Thyroid gland (tissue), 4 donors: ENCODE measurements around the gene ODAD2. TPM values are rescaled to one million over a fixed set of nuclear protein-coding genes. Genes with fewer than 3 reads are reported as not detected.

ENCODE experiments used
- DNase-seq, 2 donors: peaks; one replicate each; pipeline ENCODE4 v3.0.0-alpha.2; 2019
- H3K27ac ChIP-seq, 3 donors: fragments of 200-600 bp; sonication (generic); 1 replicate in 2 of 3; 2 replicates in 1 of 3; pipeline ENCODE4 v1.5.1; 2016 to 2019; ENCODE audit warnings: mild to moderate bottlenecking in 1 of 3, moderate library complexity in 1 of 3
- H3K27me3 ChIP-seq: fragments of 200-600 bp; sonication (generic); one replicate; pipeline ENCODE4 v1.5.1; 2019
- H3K36me3 ChIP-seq, 2 donors: fragments of 200-600 bp; sonication (generic); one replicate each; pipeline ENCODE4 v1.5.1; 2016 to 2019
- H3K4me1 ChIP-seq, 2 donors: fragments of 200-600 bp; sonication (generic); one replicate each; pipeline ENCODE4 v1.5.1; 2017 to 2019
- H3K4me3 ChIP-seq, 3 donors: fragments of 200-600 bp; sonication (generic); replicated peaks in 1 of 3; 1 replicate in 2 of 3; 2 replicates in 1 of 3; pipeline ENCODE4 v1.5.1; 2016; ENCODE audit warnings: mild to moderate bottlenecking in 1 of 3
- H3K9me3 ChIP-seq: fragments of 200-600 bp; sonication (generic); one replicate; pipeline ENCODE4 v1.5.1; 2017
- POLR2A ChIP-seq, 2 donors: fragments of 450-650 bp; IDR thresholded peaks; one replicate each; pipeline ENCODE4 v1.6.1; 2017; ENCODE audit warnings: antibody characterized with exemption in 2 of 2, mild to moderate bottlenecking in 2 of 2, moderate library complexity in 1 of 2
- WGBS, 2 donors: methylation state at CpG; one replicate each; pipeline ENCODE4 v1.1.5; 2017; 5-methylcytosine and 5-hydroxymethylcytosine counted together
- intact Hi-C: fragments of 100-400 bp; cut with DNase I; formaldehyde crosslinking; loops from one replicate; pipeline ENCODE4 v1.15.1; 2023
- total RNA-seq, 4 donors: library from RNA; depleted of rRNA; stranded (reverse); fragments of >200 nt; gene quantifications; one replicate each; pipeline ENCODE4 v1.2.3, GENCODE V29; 2016
- TF ChIP-seq, protein P1 (sequence below), 6 experiments: fragments of 200-600 bp in 3 of 6; fragments of 450-650 bp in 3 of 6; sonication (generic) in 3 of 6; IDR thresholded peaks; one replicate each; pipeline ENCODE4 v1.5.1; 2016 to 2019; ENCODE audit warnings: antibody characterized with exemption in 6 of 6, mild to moderate bottlenecking in 2 of 6, inconsistent platforms in 1 of 6, moderate library complexity in 1 of 6

Gene ODAD2
- total RNA-seq, 4 donors from 2014 or later = 0.11 to 0.50 TPM; not detected in 2

DNA sequence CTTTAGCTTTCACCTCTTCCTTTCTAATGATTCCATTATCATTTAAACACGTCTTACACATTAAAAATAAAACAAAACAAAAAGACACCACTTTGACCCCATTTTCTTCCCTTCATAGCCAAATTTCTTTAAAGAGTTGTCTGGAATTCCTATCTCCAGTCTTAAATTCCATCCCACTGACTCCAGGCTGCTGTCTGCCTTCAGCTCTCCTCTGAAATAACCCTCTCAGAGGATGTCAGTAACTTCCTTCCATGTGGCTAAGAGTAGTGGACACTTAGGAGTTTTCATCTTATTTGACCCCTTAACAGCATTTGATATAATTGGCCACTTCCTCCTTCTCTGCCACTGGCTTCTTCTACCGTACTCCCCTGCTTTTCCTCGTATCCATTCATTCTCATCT, 183.6 kb downstream of the ODAD2 start:
- Histone ChIP-seq H3K27ac (no peak overlapping the region), H3K4me1 (peaks cover 3 to 9% of the 10 kb centered on the region in 2 donors), H3K36me3 (no peaks in the 10 kb centered on the region), H3K4me3 (no peak overlapping the region), H3K27me3 (no peaks in the 10 kb centered on the region), H3K9me3 (no peaks in the 10 kb centered on the region)
- intact Hi-C loops = no loop called here
- TF ChIP-seq, protein P1, sequence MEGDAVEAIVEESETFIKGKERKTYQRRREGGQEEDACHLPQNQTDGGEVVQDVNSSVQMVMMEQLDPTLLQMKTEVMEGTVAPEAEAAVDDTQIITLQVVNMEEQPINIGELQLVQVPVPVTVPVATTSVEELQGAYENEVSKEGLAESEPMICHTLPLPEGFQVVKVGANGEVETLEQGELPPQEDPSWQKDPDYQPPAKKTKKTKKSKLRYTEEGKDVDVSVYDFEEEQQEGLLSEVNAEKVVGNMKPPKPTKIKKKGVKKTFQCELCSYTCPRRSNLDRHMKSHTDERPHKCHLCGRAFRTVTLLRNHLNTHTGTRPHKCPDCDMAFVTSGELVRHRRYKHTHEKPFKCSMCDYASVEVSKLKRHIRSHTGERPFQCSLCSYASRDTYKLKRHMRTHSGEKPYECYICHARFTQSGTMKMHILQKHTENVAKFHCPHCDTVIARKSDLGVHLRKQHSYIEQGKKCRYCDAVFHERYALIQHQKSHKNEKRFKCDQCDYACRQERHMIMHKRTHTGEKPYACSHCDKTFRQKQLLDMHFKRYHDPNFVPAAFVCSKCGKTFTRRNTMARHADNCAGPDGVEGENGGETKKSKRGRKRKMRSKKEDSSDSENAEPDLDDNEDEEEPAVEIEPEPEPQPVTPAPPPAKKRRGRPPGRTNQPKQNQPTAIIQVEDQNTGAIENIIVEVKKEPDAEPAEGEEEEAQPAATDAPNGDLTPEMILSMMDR (IDR thresholded peaks at IDR 0.05) = no peak
- DNase-seq = no peak
- WGBS, 2 donors = 76 to 79% methylated on average over 3 of the region's 3 CpGs

DNA sequence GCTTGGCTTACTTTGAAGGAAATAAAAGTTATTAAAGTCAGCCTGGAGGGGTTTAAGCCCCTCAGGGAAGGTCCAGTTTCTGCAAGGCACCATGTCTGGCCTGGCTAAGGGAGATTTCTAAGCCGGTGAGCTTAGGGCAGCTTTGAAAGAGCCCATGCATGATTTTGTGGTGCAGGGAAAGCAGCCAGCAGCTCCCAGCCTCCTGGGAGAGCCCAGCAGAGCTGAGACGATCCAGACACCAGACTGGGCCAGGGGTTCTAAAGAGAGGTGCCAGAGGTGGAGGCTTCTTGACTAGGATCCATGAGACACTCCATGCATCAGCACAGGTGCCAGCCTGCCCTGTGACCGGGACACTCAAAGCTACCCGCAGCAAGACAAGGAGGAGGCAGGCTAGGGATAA, 193.7 kb downstream of the ODAD2 start:
- Histone ChIP-seq H3K9me3 (no peaks in the 10 kb centered on the region), H3K36me3 (no peaks in the 10 kb centered on the region), H3K4me1 (no peaks in the 10 kb centered on the region), H3K4me3 (no peak overlapping the region), H3K27me3 (no peaks in the 10 kb centered on the region), H3K27ac (no peak overlapping the region)
- no peak for DNase-seq
- 57 to 86% methylated on average over 3 to 4 of the region's 4 CpGs for WGBS, 2 donors
- intact Hi-C loops = no loop called here
- no peak for TF ChIP-seq POLR2A (IDR thresholded peaks at IDR 0.05)
- TF ChIP-seq, protein P1 (IDR thresholded peaks at IDR 0.05) = no peak

DNA sequence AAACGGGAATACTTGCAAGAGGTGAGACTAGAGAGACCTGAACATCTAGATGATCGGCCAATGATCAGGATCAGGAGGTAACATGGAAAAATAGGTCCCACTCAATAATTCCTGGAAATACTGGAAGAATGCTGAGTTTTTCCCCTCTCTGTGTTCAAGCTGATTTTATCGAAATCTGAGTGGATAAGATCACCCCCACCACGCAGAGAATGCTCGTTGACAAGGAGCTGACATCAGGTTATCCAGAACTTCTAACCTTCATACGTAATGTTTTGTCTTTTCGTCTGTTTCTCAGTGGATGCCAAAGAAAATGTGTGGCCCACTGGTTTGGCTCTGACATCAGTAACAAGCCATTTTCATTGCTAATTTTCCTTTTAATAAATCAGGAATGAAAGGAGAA, 194.7 kb downstream of the ODAD2 start:
- WGBS, 2 donors = 80 to 81% methylated on average over 7 of the region's 7 CpGs
- H3K4me1 ChIP-seq = no peaks in the 10 kb centered on the region
- H3K27ac ChIP-seq = no peak overlapping the region
- H3K4me3 ChIP-seq = no peak overlapping the region
- no peak for DNase-seq
- intact Hi-C loops = no loop called here
- no peaks in the 10 kb centered on the region for H3K36me3 ChIP-seq
- TF ChIP-seq, protein P1 (IDR thresholded peaks at IDR 0.05) = no peak
- TF ChIP-seq POLR2A (IDR thresholded peaks at IDR 0.05) = no peak
- H3K27me3 ChIP-seq = no peaks in the 10 kb centered on the region
- H3K9me3 ChIP-seq = no peaks in the 10 kb centered on the region

DNA sequence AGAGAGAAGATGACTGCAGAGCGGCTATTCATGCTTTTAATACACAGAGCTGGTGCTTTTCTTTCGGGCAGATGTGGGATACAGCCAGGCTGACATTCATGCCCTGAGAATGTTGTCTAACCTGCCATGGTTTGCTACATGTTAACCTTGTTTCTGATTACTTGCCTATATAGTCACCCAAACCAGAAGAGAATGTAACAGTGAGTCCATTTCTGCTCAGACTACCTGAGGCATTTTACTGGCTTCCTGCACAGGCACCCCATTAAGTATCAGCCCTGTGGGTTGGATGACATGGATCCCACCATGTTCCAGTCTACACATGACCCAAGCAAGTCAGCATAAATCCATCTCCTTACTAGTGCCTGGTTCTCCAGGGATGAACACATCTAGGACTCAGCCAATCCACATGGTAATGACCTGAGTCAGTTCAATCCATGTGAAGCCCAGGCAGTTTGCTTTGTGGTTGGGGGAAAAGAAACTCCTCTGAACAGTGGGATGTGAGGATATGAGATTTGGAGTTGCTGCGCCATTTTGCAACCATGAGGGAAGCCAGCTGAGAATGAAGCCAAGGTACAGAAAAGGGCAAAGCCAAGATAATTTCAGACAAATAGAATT, 197.6 kb downstream of the ODAD2 start:
- Histone ChIP-seq H3K27me3 (no peaks in the 10 kb centered on the region), H3K4me3 (no peak overlapping the region), H3K27ac (no peak overlapping the region), H3K4me1 (no peaks in the 10 kb centered on the region), H3K9me3 (no peaks in the 10 kb centered on the region), H3K36me3 (no peaks in the 10 kb centered on the region)
- WGBS, 2 donors = 92 to 94% methylated on average over 3 of the region's 3 CpGs
- no peak for DNase-seq
- TF ChIP-seq, protein P1 (IDR thresholded peaks at IDR 0.05) = no peak
- no peak for TF ChIP-seq POLR2A (IDR thresholded peaks at IDR 0.05)
- intact Hi-C loops = no loop called here

DNA sequence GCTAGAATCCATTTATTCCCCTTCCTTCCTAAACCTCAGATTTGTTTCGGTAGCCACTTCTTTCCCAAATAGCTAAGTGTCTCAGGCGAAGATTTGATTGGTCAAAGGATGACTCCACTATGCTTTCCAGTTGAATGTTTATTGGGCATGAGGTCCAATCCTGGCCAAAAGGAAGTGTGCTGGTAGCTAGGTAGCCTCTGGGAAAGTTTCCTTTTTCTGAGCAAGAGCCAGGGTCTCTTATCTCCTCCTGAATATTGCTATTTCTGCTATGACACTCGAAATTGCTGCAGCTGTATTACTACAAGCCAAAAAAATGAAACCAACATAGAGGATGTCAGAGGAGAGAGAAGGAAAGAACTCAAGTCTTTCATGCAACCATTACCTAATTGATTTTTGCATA, 199.8 kb downstream of the ODAD2 start:
- Histone ChIP-seq H3K4me3 (no peak overlapping the region), H3K4me1 (no peaks in the 10 kb centered on the region), H3K27ac (no peak overlapping the region), H3K36me3 (no peaks in the 10 kb centered on the region), H3K9me3 (no peaks in the 10 kb centered on the region), H3K27me3 (no peaks in the 10 kb centered on the region)
- no peak for DNase-seq
- WGBS, 2 donors = 72 to 76% methylated on average over 3 of the region's 3 CpGs
- intact Hi-C loops = no loop called here
- TF ChIP-seq POLR2A (IDR thresholded peaks at IDR 0.05) = no peak
- TF ChIP-seq, protein P1 (IDR thresholded peaks at IDR 0.05) = no peak
